ENCODE measurements around the gene ANXA2.

DNA sequence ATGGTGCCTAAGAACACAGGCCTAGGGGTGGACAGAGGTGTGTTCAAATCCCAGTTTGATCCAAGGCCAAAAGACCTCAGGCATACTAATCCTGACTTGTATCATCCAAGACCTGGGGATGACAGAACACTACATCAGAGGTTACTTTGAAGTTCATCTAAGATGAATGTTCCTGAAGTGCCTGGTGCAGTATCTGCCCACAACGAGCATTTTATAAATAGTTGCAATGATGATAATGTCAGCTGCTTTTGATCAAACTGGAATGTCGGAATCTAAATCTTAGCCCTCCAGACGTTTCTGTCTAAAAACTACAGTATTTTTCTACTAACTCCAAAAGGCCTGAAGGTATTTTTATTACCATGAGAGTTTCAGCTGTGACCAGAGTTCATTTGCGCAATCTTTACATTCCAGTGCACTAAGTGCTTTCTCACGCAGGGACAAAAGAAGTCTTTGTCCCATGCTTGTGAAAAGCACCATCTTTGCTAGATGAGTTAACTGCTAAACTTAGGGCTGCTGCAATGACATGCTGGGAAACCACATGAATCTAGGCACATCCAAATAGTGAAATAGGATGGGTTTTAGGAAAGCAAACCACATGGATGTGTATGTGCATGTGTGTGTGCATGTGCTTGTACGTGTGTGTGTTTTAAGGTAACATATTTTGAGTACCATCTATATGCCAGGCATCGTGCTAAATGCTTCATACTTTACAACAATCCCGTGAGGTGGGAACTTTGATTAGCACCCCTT is 18.1 kb downstream of the ANXA2 start:
- TF ChIP-seq CTCF (IDR thresholded peaks at IDR 0.05) (no peak), EP300 (IDR thresholded peaks at IDR 0.05; ENCODE audit: low read depth) (no peak)

Data from transverse colon (tissue), 3 donors.